ENCODE results near the gene EHF.
"Not testable (repeated sequence)": the region's sequence is repeated elsewhere in the genome, so short reads cannot be mapped to it uniquely, and the experiment has no call there.

EHF gene

GRCh38 chr11:34679681-34680080 lies 58.8 kb downstream of the EHF start:
- DNase-seq (ENCODE audit: low read depth) = no peak
- H3K4me3 ChIP-seq (ENCODE audit: low read depth, low read length) = no peak overlapping the region
- TF ChIP-seq CTCF (IDR thresholded peaks at IDR 0.05; ENCODE audit: insufficient read depth, low read depth, low read length, missing control alignments) = no peak

- DNase-seq (ENCODE audit: low read depth) = no peak
- no peak for TF ChIP-seq CTCF (IDR thresholded peaks at IDR 0.05; ENCODE audit: insufficient read depth, low read depth, low read length, missing control alignments)
- H3K4me3 ChIP-seq (ENCODE audit: low read depth, low read length) = no peak overlapping the region
Observed at GRCh38 chr11:34680206-34680605, 59.3 kb downstream of the EHF start.

- no peak for DNase-seq (ENCODE audit: low read depth)
- no peak for TF ChIP-seq CTCF (IDR thresholded peaks at IDR 0.05; ENCODE audit: insufficient read depth, low read depth, low read length, missing control alignments)
- no peak overlapping the region for H3K4me3 ChIP-seq (ENCODE audit: low read depth, low read length)
Observed at GRCh38 chr11:34680918-34681586, 60.2 kb downstream of the EHF start.

- no peak for DNase-seq (ENCODE audit: low read depth)
- H3K4me3 ChIP-seq (ENCODE audit: low read depth, low read length) = no peak overlapping the region
- TF ChIP-seq CTCF (IDR thresholded peaks at IDR 0.05; ENCODE audit: insufficient read depth, low read depth, low read length, missing control alignments) = no peak
Observed at GRCh38 chr11:34682825-34683224, 61.9 kb downstream of the EHF start.

- no peak for TF ChIP-seq CTCF (IDR thresholded peaks at IDR 0.05; ENCODE audit: insufficient read depth, low read depth, low read length, missing control alignments)
- no peak overlapping the region for H3K4me3 ChIP-seq (ENCODE audit: low read depth, low read length)
- DNase-seq (ENCODE audit: low read depth) = no peak
Observed at GRCh38 chr11:34683396-34683795, 62.5 kb downstream of the EHF start.

GRCh38 chr11:34685864-34686263 lies 65.0 kb downstream of the EHF start:
- no peak for DNase-seq (ENCODE audit: low read depth)
- TF ChIP-seq CTCF (IDR thresholded peaks at IDR 0.05; ENCODE audit: insufficient read depth, low read depth, low read length, missing control alignments) = no peak
- H3K4me3 ChIP-seq (ENCODE audit: low read depth, low read length) = no peak overlapping the region

- not testable (repeated sequence) for H3K4me3 ChIP-seq (ENCODE audit: low read depth, low read length); DNase-seq (ENCODE audit: low read depth)
Observed at GRCh38 chr11:34692299-34692698, 71.4 kb downstream of the EHF start.

Data from GM12865 (cell line).